DND-41 (cell line): ENCODE results near the gene TIE1.

Experiments used
- CTCF ChIP-seq: IDR thresholded peaks from 2 replicates; pipeline ENCODE4 v1.5.1; 2012; ENCODE audit warnings: borderline replicate concordance, low read length, moderate library complexity, mild to moderate bottlenecking; ENCODE audit not compliant: poor library complexity, severe bottlenecking; ENCODE audit errors: extremely low read depth
- EZH2 ChIP-seq: IDR thresholded peaks from 3 replicates; pipeline ENCODE4 v1.6.1; 2012; ENCODE audit warnings: borderline replicate concordance, low read depth, mild to moderate bottlenecking, moderate library complexity, low read length, inconsistent platforms; ENCODE audit not compliant: severe bottlenecking

GRCh38 chr1:43321331-43321891 lies 20.6 kb downstream of the TIE1 start:
- TF ChIP-seq CTCF, result no peak
- no peak for TF ChIP-seq EZH2
